ENCODE data around the gene SPATA18.

GRCh38 chr4:52102587-52102986 is 51.5 kb downstream of the SPATA18 start:
- no peak for TF ChIP-seq EZH2 (IDR thresholded peaks at IDR 0.05; ENCODE audit: borderline replicate concordance, insufficient read depth, low read depth, low read length, poor library complexity, severe bottlenecking)
- TF ChIP-seq CTCF (IDR thresholded peaks at IDR 0.05) = no peak
